Ovary (tissue), 3 donors: ENCODE measurements around the gene SLC38A11.

ENCODE experiments used
- CTCF ChIP-seq, 3 donors: fragments of 450-650 bp in 2 of 3; fragments of 200-600 bp in 1 of 3; IDR thresholded peaks; one replicate each; pipeline versions ENCODE4 v1.5.1 to v1.8.0; 2016 to 2022; ENCODE audit warnings: antibody characterized with exemption in 3 of 3, mild to moderate bottlenecking in 1 of 3
- EP300 ChIP-seq: sonication (generic); formaldehyde crosslinking; IDR thresholded peaks from one replicate; pipeline ENCODE4 v1.6.1; 2017; ENCODE audit warnings: antibody characterized with exemption
- POLR2A ChIP-seq: fragments of 450-650 bp; IDR thresholded peaks from one replicate; pipeline ENCODE4 v1.6.1; 2017; ENCODE audit warnings: antibody characterized with exemption, mild to moderate bottlenecking, moderate library complexity
- donor health status: DM: no; HTN: no; CAD: no.

GRCh38 chr2:164917296-164917903 lies 37.9 kb downstream of the SLC38A11 start:
- TF ChIP-seq CTCF (IDR thresholded peaks at IDR 0.05), result peak; percentile 35 to 77 (median 58)
- TF ChIP-seq POLR2A, result no peak
- no peak for TF ChIP-seq EP300
